H1 (cell line): ENCODE results near the gene NF1. TPM values are rescaled to one million over a fixed set of nuclear protein-coding genes. Genes with fewer than 3 reads are reported as not detected.

Experiments used
- CTCF ChIA-PET: fragments of 300-600 bp; sonication (Branson Sonifier 250); formaldehyde crosslinking; loops from one replicate; lab custom pipeline; 2021; ENCODE audit not compliant: partially characterized antibody; lab: Charles Lee
- POLR2A ChIA-PET: fragments of 300-600 bp; sonication (Branson Sonifier 250); formaldehyde crosslinking; loops from one replicate; lab custom pipeline; 2021; ENCODE audit warnings: inconsistent platforms; ENCODE audit not compliant: partially characterized antibody; lab: Charles Lee
- DNase-seq, 2 experiments: peaks; one replicate each; pipeline versions ENCODE4 v3.0.0 to v3.0.0-alpha.2; 2010 to 2022; ENCODE audit warnings: low spot score in 2 of 2, low read depth in 1 of 2, mixed read lengths in 1 of 2
- FAIRE-seq: peaks from 2 replicates; lab custom pipeline; 2011; peaks lifted over from hg19 to GRCh38; lab: Jason Lieb, UNC
- H2AFZ ChIP-seq: 2 replicates; pipeline ENCODE4 v1.8.1; 2012; ENCODE audit warnings: low read length, inconsistent platforms
- H2AK5ac ChIP-seq: 2 replicates; pipeline ENCODE4 v1.6.1; 2013; ENCODE audit warnings: low read depth, low read length
- H2BK120ac ChIP-seq: replicated peaks from 2 replicates; pipeline ENCODE3; 2013; ENCODE audit warnings: low read depth, low read length, inconsistent platforms
- H2BK12ac ChIP-seq: 2 replicates; pipeline ENCODE4 v1.6.1; 2013; ENCODE audit warnings: low read depth, low read length
- H2BK15ac ChIP-seq: 2 replicates; pipeline ENCODE4 v1.6.1; 2013; ENCODE audit warnings: low read length
- H2BK20ac ChIP-seq: 2 replicates; pipeline ENCODE4 v1.6.1; 2013; ENCODE audit warnings: low read length
- H2BK5ac ChIP-seq: 2 replicates; pipeline ENCODE4 v1.6.1; 2013; ENCODE audit warnings: low read depth, low read length
- H3K14ac ChIP-seq: 2 replicates; pipeline ENCODE4 v1.6.1; 2013; ENCODE audit warnings: inconsistent platforms; ENCODE audit not compliant: insufficient read length
- H3K18ac ChIP-seq: 2 replicates; pipeline ENCODE4 v1.6.1; 2013; ENCODE audit warnings: low read length; ENCODE audit errors: extremely low read depth
- H3K23ac ChIP-seq: 2 replicates; pipeline ENCODE4 v1.6.1; 2013; ENCODE audit warnings: inconsistent platforms; ENCODE audit not compliant: insufficient read length
- H3K23me2 ChIP-seq: 2 replicates; pipeline ENCODE4 v1.6.1; 2013; ENCODE audit warnings: low read depth, low read length
- H3K27ac ChIP-seq: 2 replicates; pipeline ENCODE4 v1.6.1; 2011; ENCODE audit warnings: low read depth, low read length, inconsistent platforms
- H3K27me3 ChIP-seq, 4 experiments: replicated peaks in 1 of 4; 1 replicate in 1 of 4; 2 replicates in 3 of 4; pipeline versions ENCODE4 v1.6.1 to v1.8.1; 2011 to 2013; ENCODE audit warnings: low read length in 3 of 4, mild to moderate bottlenecking in 3 of 4, inconsistent platforms in 2 of 4, mixed read lengths in 2 of 4, moderate library complexity in 1 of 4; ENCODE audit not compliant: control insufficient read depth in 3 of 4, insufficient read depth in 3 of 4; ENCODE audit errors: extremely low read depth in 1 of 4
- H3K36me3 ChIP-seq, 4 experiments: 2 replicates each; pipeline versions ENCODE4 v1.6.1 to v1.8.1; 2011 to 2013; ENCODE audit warnings: mild to moderate bottlenecking in 4 of 4, low read length in 3 of 4, moderate library complexity in 2 of 4, control low read depth in 1 of 4, inconsistent platforms in 1 of 4; ENCODE audit not compliant: insufficient read depth in 4 of 4, control insufficient read depth in 2 of 4
- H3K4ac ChIP-seq: replicated peaks from 2 replicates; pipeline ENCODE3; 2013; ENCODE audit warnings: low read length, low read depth, mixed read lengths, inconsistent platforms; ENCODE audit not compliant: insufficient read length
- H3K4me1 ChIP-seq, 4 experiments: replicated peaks in 1 of 4; 1 replicate in 1 of 4; 2 replicates in 3 of 4; pipeline versions ENCODE4 v1.6.1 to v1.8.1; 2011 to 2013; ENCODE audit warnings: low read length in 3 of 4, inconsistent platforms in 2 of 4, mixed read lengths in 1 of 4; ENCODE audit not compliant: insufficient read depth in 4 of 4, control insufficient read depth in 3 of 4
- H3K4me2 ChIP-seq, 2 experiments: 2 replicates each; pipeline versions ENCODE4 v1.6.1 to v1.8.1; 2011 to 2013; ENCODE audit warnings: low read depth in 2 of 2, low read length in 2 of 2, control low read depth in 1 of 2, inconsistent platforms in 1 of 2, mild to moderate bottlenecking in 1 of 2; ENCODE audit not compliant: insufficient read depth in 1 of 2
- H3K4me3 ChIP-seq, 4 experiments: fragments of 200-600, 300-600 bp in 1 of 4; sonication (generic), shearing (Covaris generic), sonication (Bioruptor Twin) in 1 of 4; 2 replicates each; pipeline versions ENCODE4 v1.5.1 to v1.8.1; 2011 to 2016; ENCODE audit warnings: low read length in 4 of 4, low read depth in 3 of 4, control low read depth in 2 of 4, inconsistent platforms in 2 of 4, mild to moderate bottlenecking in 2 of 4, mixed read lengths in 1 of 4, moderate library complexity in 1 of 4; ENCODE audit not compliant: insufficient read depth in 2 of 4; ENCODE audit errors: extremely low read depth in 1 of 4
- H3K56ac ChIP-seq: replicated peaks from 2 replicates; pipeline ENCODE3; 2013; ENCODE audit warnings: low read depth, mild to moderate bottlenecking, mixed read lengths, low read length, inconsistent platforms; ENCODE audit not compliant: insufficient read length
- H3K79me1 ChIP-seq: 2 replicates; pipeline ENCODE4 v1.6.1; 2013; ENCODE audit warnings: low read depth, low read length, control low read depth
- H3K79me2 ChIP-seq, 2 experiments: 2 replicates each; pipeline versions ENCODE4 v1.6.1 to v1.8.1; 2012 to 2013; ENCODE audit warnings: low read length in 2 of 2, mild to moderate bottlenecking in 2 of 2, inconsistent platforms in 1 of 2; ENCODE audit not compliant: insufficient read depth in 2 of 2, control insufficient read depth in 1 of 2
- H3K9ac ChIP-seq, 4 experiments: replicated peaks in 1 of 4; 1 replicate in 1 of 4; 2 replicates in 3 of 4; pipeline versions ENCODE4 v1.6.1 to v1.8.1; 2011 to 2013; ENCODE audit warnings: low read depth in 3 of 4, low read length in 3 of 4, control low read depth in 2 of 4, mild to moderate bottlenecking in 2 of 4, moderate library complexity in 2 of 4, inconsistent platforms in 1 of 4; ENCODE audit errors: extremely low read depth in 1 of 4
- H3K9me3 ChIP-seq, 2 experiments: 2 replicates each; pipeline versions ENCODE4 v1.6.1 to v1.8.1; 2012 to 2013; ENCODE audit warnings: mild to moderate bottlenecking in 2 of 2, moderate library complexity in 2 of 2, control low read depth in 1 of 2, inconsistent platforms in 1 of 2, low read depth in 1 of 2, low read length in 1 of 2, mixed read lengths in 1 of 2; ENCODE audit not compliant: insufficient read depth in 2 of 2
- H4K20me1 ChIP-seq, 2 experiments: replicated peaks in 1 of 2; 2 replicates each; pipeline versions ENCODE3 to v1.8.1; 2011 to 2013; ENCODE audit warnings: inconsistent platforms in 2 of 2, low read length in 2 of 2, mild to moderate bottlenecking in 1 of 2; ENCODE audit not compliant: insufficient read depth in 2 of 2, control insufficient read depth in 1 of 2
- H4K5ac ChIP-seq: 2 replicates; pipeline ENCODE4 v1.6.1; 2013; ENCODE audit warnings: low read length, low read depth, mixed read lengths, inconsistent platforms; ENCODE audit not compliant: insufficient read length
- H4K8ac ChIP-seq: 2 replicates; pipeline ENCODE4 v1.8.0; 2013; ENCODE audit warnings: mild to moderate bottlenecking, moderate library complexity, low read length, inconsistent platforms; ENCODE audit not compliant: insufficient read depth; ENCODE audit errors: extremely low read depth
- H4K91ac ChIP-seq: replicated peaks from 2 replicates; pipeline ENCODE3; 2013; ENCODE audit warnings: low read length, mixed read lengths, inconsistent platforms; ENCODE audit not compliant: insufficient read length
- ATF3 ChIP-seq: IDR thresholded peaks from 2 replicates; pipeline ENCODE4 v1.6.1; 2011; ENCODE audit warnings: low read depth, mild to moderate bottlenecking, low read length; ENCODE audit not compliant: insufficient read depth
- CREB1 ChIP-seq: IDR thresholded peaks from 2 replicates; pipeline ENCODE4 v1.6.1; 2012; ENCODE audit warnings: inconsistent platforms
- CTBP2 ChIP-seq: IDR thresholded peaks from 2 replicates; pipeline ENCODE4 v1.7.0; 2011; ENCODE audit warnings: borderline replicate concordance, mild to moderate bottlenecking, moderate library complexity, mixed read lengths, low read length; ENCODE audit not compliant: insufficient read depth, insufficient read length
- CTCF ChIP-seq, 3 experiments: IDR thresholded peaks; 1 replicate in 2 of 3; 2 replicates in 1 of 3; pipeline versions ENCODE4 v1.5.1 to v1.6.1; 2011; ENCODE audit warnings: low read length in 3 of 3, mild to moderate bottlenecking in 3 of 3, inconsistent platforms in 2 of 3, low read depth in 1 of 3, moderate library complexity in 1 of 3; ENCODE audit not compliant: insufficient read depth in 1 of 3; ENCODE audit errors: control extremely low read depth in 1 of 3
- GABPA ChIP-seq: IDR thresholded peaks from 2 replicates; pipeline ENCODE4 v1.6.1; 2011; ENCODE audit warnings: mild to moderate bottlenecking, low read length, moderate library complexity, borderline replicate concordance; ENCODE audit not compliant: insufficient read depth
- KDM5A ChIP-seq: fragments of 200-600 bp; IDR thresholded peaks from 2 replicates; pipeline ENCODE4 v1.7.1; 2012; ENCODE audit warnings: mild to moderate bottlenecking, low read length, inconsistent platforms, mixed read lengths
- NANOG ChIP-seq: IDR thresholded peaks from 2 replicates; pipeline ENCODE4 v1.6.1; 2011; ENCODE audit warnings: low read length, low read depth, mild to moderate bottlenecking, inconsistent platforms; ENCODE audit not compliant: insufficient read depth, poor library complexity, severe bottlenecking
- RAD21 ChIP-seq, 2 experiments: IDR thresholded peaks in 1 of 2; conservative IDR thresholded peaks in 1 of 2; 2 replicates each; pipeline ENCODE4 v1.6.1; 2011; ENCODE audit warnings: low read depth in 2 of 2, low read length in 2 of 2, improper control_type of control experiment in 1 of 2, inconsistent platforms in 1 of 2, mild to moderate bottlenecking in 1 of 2, moderate library complexity in 1 of 2
- SIN3A ChIP-seq, 2 experiments: IDR thresholded peaks in 1 of 2; conservative IDR thresholded peaks in 1 of 2; 2 replicates each; pipeline ENCODE4 v1.6.1; 2011 to 2012; ENCODE audit warnings: low read length in 2 of 2, improper control_type of control experiment in 1 of 2, low read depth in 1 of 2, mild to moderate bottlenecking in 1 of 2
- SIRT6 ChIP-seq: IDR thresholded peaks from one replicate; pipeline ENCODE4 v1.7.1; 2012; ENCODE audit warnings: low read length, inconsistent platforms
- SP4 ChIP-seq: IDR thresholded peaks from 2 replicates; pipeline ENCODE4 v1.6.1; 2012; ENCODE audit warnings: low read length, inconsistent platforms
- polyA plus RNA-seq, 7 experiments: library from polyadenylated mRNA; depleted of rRNA in 3 of 7; stranded (reverse) in 5 of 7; unstranded in 2 of 7; fragments of >200 nt in 5 of 7; fragments of 200-250 nt in 2 of 7; gene quantifications; 1 replicate in 5 of 7; 2 replicates in 1 of 7; 4 replicates in 1 of 7; pipeline versions ENCODE4 v1.2.1 to v1.2.3, GENCODE V29; 2011 to 2013; ENCODE audit warnings: missing spikeins in 2 of 7, mixed read lengths in 2 of 7
- total RNA-seq: library from RNA; stranded (reverse); fragmentation: NEBNext Ultra II Directional; extraction: Animal tissue kit (Norgen Biotek cat#: 25700); gene quantifications from 2 replicates; pipeline ENCODE4 v1.2.1, GENCODE V29; 2021

Gene NF1
- total and polyA plus RNA-seq, 2 of the 8 experiments (the other 6 are each of a cell fraction or from before 2014, with no cell fraction given) = 19.3 to 29.6 TPM

DNA sequence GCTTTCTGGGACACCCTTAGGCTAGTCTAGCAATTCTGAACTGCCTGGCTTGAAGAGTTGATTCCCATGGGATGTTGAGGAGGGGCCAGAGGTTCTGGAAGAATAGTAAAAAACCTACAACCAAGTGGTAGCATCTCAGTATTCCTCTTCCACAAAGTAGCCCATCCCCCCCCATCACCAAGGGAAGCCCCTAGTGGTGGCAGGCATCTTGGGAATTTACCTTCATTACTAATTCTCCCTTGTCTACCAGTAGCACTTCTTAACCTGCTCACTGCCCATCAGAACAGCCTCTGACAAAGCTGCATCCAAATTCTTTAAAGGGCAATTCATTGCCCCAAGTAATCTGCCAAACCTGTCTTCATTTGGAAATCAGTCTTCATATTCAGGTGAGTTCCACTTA is 283.9 kb downstream of the NF1 start:
- H3K14ac ChIP-seq = no peak overlapping the region
- no peak overlapping the region for H2BK120ac ChIP-seq
- H2BK5ac ChIP-seq = no peak overlapping the region
- DNase-seq (no peak), FAIRE-seq (no peak)
- H4K8ac ChIP-seq = no peak overlapping the region
- peaks cover 3 to 10% (median 6%) of the 10 kb centered on the region in 4 experiments for H3K4me1 ChIP-seq
- H3K79me1 ChIP-seq = no peaks in the 10 kb centered on the region
- no peak overlapping the region for H3K27ac ChIP-seq
- H3K4me3 ChIP-seq = no peak overlapping the region
- no peak overlapping the region for H2AK5ac ChIP-seq
- H3K9me3 ChIP-seq = no peaks in the 10 kb centered on the region
- no peak overlapping the region for H3K23ac ChIP-seq
- no peak overlapping the region for H2AFZ ChIP-seq
- H3K79me2 ChIP-seq = no peaks in the 10 kb centered on the region
- no peak overlapping the region for H3K56ac ChIP-seq
- no peak overlapping the region for H2BK15ac ChIP-seq
- H2BK20ac ChIP-seq = no peak overlapping the region
- no peak overlapping the region for H4K5ac ChIP-seq
- no peaks in the 10 kb centered on the region for H3K36me3 ChIP-seq
- CTCF ChIA-PET = interaction anchor here (0.7 to 2.7 kb wide), 6 partner anchors 10 to 113 kb away, joined by 3 to 23 read pairs (median 4); partner anchors contain the start of gene RAB11FIP4
- H3K23me2 ChIP-seq = no peaks in the 10 kb centered on the region
- no peak overlapping the region for H3K4ac ChIP-seq
- no peaks in the 10 kb centered on the region for H3K27me3 ChIP-seq
- H2BK12ac ChIP-seq = no peak overlapping the region
- no peak overlapping the region for H4K91ac ChIP-seq
- H3K18ac ChIP-seq = no peak overlapping the region
- H4K20me1 ChIP-seq = no peaks in the 10 kb centered on the region
- H3K9ac ChIP-seq = no peak overlapping the region
- H3K4me2 ChIP-seq = 0 out of 4 replicates have a peak overlapping the region, but pooled peaks of 1 of the 2 experiments have one; percentile 14
- POLR2A ChIA-PET = interaction anchor here (0.8 to 1.2 kb wide), 2 partner anchors 12 to 379 kb away, joined by 3 read pairs; no protein-coding TSS in a partner anchor
- TF ChIP-seq ATF3 (no peak), CTCF (IDR thresholded peaks at IDR 0.05; ENCODE audit: control extremely low read depth in 1 of 3, insufficient read depth in 1 of 3, low read depth in 1 of 3, low read length in 3 of 3) (peak; percentile 29 to 49 (median 44)), SIRT6 (no peak), SP4 (no peak), SIN3A (conservative IDR thresholded peaks at IDR 0.05 in 1 of 2, IDR thresholded peaks at IDR 0.05 in 1 of 2; ENCODE audit: low read depth in 1 of 2, low read length in 2 of 2) (no peak), RAD21 (IDR thresholded peaks at IDR 0.05 in 1 of 2, conservative IDR thresholded peaks at IDR 0.05 in 1 of 2; ENCODE audit: low read depth in 2 of 2, low read length in 2 of 2) (peak in 1 of 2 experiments; percentile 25; a peak in 1 of 4 replicates), CREB1 (no peak), CTBP2 (no peak), KDM5A (no peak), GABPA (no peak), NANOG (no peak)
